HEK293T (cell line): ENCODE results near the gene RNF40.

Experiments
- BHLHE40 ChIP-seq: fragments of 450-650 bp; IDR thresholded peaks from 2 replicates; pipeline ENCODE4 v1.6.1; 2016; ENCODE audit warnings: mild to moderate bottlenecking, moderate library complexity, borderline replicate concordance
- ELF4 ChIP-seq: fragments of 450-650 bp; IDR thresholded peaks from 2 replicates; pipeline ENCODE4 v1.6.1; 2017; ENCODE audit warnings: antibody characterized with exemption
- FOXK2 ChIP-seq: fragments of 450-650 bp; IDR thresholded peaks from 2 replicates; pipeline ENCODE4 v1.6.1; 2016; ENCODE audit warnings: mild to moderate bottlenecking
- FOXM1 ChIP-seq: fragments of 450-650 bp; IDR thresholded peaks from 2 replicates; pipeline ENCODE4 v1.6.1; 2017; ENCODE audit warnings: mild to moderate bottlenecking, borderline replicate concordance
- NFRKB ChIP-seq: fragments of 450-650 bp; IDR thresholded peaks from 2 replicates; pipeline ENCODE4 v1.6.1; 2016; ENCODE audit warnings: mild to moderate bottlenecking, moderate library complexity
- SP1 ChIP-seq: fragments of 450-650 bp; IDR thresholded peaks from 2 replicates; pipeline ENCODE4 v1.6.1; 2017
- SUZ12 ChIP-seq: fragments of 450-650 bp; IDR thresholded peaks from 2 replicates; pipeline ENCODE4 v1.6.1; 2016; ENCODE audit warnings: mild to moderate bottlenecking
- TARDBP ChIP-seq: fragments of 450-650 bp; IDR thresholded peaks from 2 replicates; pipeline ENCODE4 v1.6.1; 2016

DNA sequence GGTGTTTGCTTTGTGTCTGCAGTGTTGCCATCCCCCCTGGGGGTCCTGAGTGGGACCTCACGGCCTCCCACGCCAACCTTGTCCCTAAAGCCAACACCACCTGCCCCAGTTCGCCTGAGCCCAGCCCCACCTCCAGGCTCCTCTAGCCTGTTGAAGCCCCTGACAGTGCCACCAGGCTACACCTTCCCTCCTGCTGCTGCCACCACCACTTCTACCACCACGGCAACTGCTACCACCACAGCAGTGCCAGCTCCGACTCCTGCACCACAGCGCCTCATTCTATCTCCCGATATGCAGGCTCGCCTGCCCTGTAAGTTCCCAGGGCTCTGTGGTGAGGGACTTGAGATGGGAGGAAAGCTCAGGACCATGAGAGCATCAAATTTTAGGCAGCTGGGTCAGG lies 41.0 kb upstream of the RNF40 start:
- TF ChIP-seq FOXK2 = no peak
- no peak for TF ChIP-seq TARDBP
- TF ChIP-seq SP1 = no peak
- no peak for TF ChIP-seq NFRKB
- no peak for TF ChIP-seq FOXM1
- TF ChIP-seq SUZ12 = no peak
- no peak for TF ChIP-seq BHLHE40
- TF ChIP-seq ELF4 = no peak
